GM19193 (cell line): ENCODE measurements around the gene LRP1.

Source experiments
- POLR2A ChIP-seq: IDR thresholded peaks from 4 replicates; pipeline ENCODE4 v1.6.1; 2011; ENCODE audit not compliant: insufficient read depth, insufficient read length; ENCODE audit errors: extremely low read depth

Gene LRP1

DNA sequence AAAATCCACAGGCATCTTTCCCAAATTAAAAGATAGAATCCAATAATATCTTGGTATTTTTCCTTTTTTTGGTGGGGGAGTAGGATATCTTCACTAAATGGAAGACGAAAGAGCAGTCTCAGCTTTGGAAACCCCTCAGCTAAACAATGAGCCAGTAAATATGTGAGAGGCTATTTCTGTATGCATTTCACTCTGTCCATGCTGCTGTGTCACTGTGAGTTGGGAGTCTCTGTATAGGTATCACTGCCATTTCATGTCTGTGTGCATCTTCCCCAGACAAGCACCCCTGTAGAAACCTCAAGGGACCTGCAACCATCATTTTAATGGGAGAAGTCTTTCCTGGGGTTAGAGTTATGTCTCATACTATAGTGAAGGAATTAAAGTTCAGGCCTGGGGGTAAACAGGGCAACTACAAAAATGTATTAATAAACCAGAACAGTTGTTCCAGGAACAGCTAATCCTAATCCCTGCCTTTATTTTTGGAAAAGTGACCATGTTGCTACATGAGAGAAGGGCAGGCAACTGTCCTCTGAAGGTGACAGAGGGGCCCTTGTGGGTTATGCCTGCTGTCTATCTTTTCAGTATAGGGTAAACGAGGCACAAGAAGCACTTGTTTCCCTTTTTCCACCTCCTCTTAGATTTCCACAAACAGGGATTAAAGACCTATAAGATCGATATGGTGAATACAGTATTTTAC, 134.0 kb downstream of the LRP1 start:
- TF ChIP-seq POLR2A: no peak
